ENCODE results near the gene BAHCC1.

GRCh38 chr17:81440051-81440471 lies 44.8 kb downstream of the BAHCC1 start:
- TF ChIP-seq CTCF (IDR thresholded peaks at IDR 0.05; ENCODE audit: low read length) (no peak), EZH2 (optimal IDR thresholded peaks at IDR 0.05; ENCODE audit: low read depth, low read length) (no peak), EZH2phosphoT487 (IDR thresholded peaks at IDR 0.05; ENCODE audit: low read length) (no peak)
